ENCODE data around the gene PKDCC.
"Not testable (repeated sequence)": the region's sequence is repeated elsewhere in the genome, so short reads cannot be mapped to it uniquely, and the experiment has no call there.

Gene PKDCC

GRCh38 chr2:42067521-42067920 is 19.7 kb downstream of the PKDCC start:
- no peak for DNase-seq

- no peak for DNase-seq
Observed at GRCh38 chr2:42068571-42069178, 20.9 kb downstream of the PKDCC start.

GRCh38 chr2:42069568-42069967 is 21.7 kb downstream of the PKDCC start:
- no peak for DNase-seq

- DNase-seq = no peak
Observed at GRCh38 chr2:42071791-42072190, 24.0 kb downstream of the PKDCC start.

- no peak for DNase-seq
Observed at GRCh38 chr2:42072349-42073118, 24.7 kb downstream of the PKDCC start.

- no peak for DNase-seq
Observed at GRCh38 chr2:42073739-42074503, 26.1 kb downstream of the PKDCC start.

- no peak for DNase-seq
Observed at GRCh38 chr2:42074661-42075060, 26.8 kb downstream of the PKDCC start.

- no peak for DNase-seq
Observed at GRCh38 chr2:42076357-42077225, 28.8 kb downstream of the PKDCC start.

GRCh38 chr2:42077343-42077742 is 29.5 kb downstream of the PKDCC start:
- DNase-seq = no peak

GRCh38 chr2:42079737-42080287 is 32.0 kb downstream of the PKDCC start:
- DNase-seq = no peak

GRCh38 chr2:42081151-42081550 is 33.3 kb downstream of the PKDCC start:
- DNase-seq = not testable (repeated sequence)

GRCh38 chr2:42082016-42082415 is 34.2 kb downstream of the PKDCC start:
- no peak for DNase-seq

- DNase-seq = no peak
Observed at GRCh38 chr2:42084231-42084671, 36.4 kb downstream of the PKDCC start.

GRCh38 chr2:42085070-42085469 is 37.2 kb downstream of the PKDCC start:
- DNase-seq = not testable (repeated sequence)

- DNase-seq = no peak
Observed at GRCh38 chr2:42085706-42086487, 38.1 kb downstream of the PKDCC start.

GRCh38 chr2:42086500-42086953 is 38.7 kb downstream of the PKDCC start:
- DNase-seq = no peak

GRCh38 chr2:42087137-42087856 is 39.5 kb downstream of the PKDCC start:
- no peak for DNase-seq

GRCh38 chr2:42087857-42088195 is 40.0 kb downstream of the PKDCC start:
- no peak for DNase-seq

GRCh38 chr2:42089340-42089925 is 41.6 kb downstream of the PKDCC start:
- no peak for DNase-seq

GRCh38 chr2:42090216-42090615 is 42.4 kb downstream of the PKDCC start:
- no peak for DNase-seq

GRCh38 chr2:42091671-42092070 is 43.9 kb downstream of the PKDCC start:
- DNase-seq = no peak

All from NCI-H1436 (cell line).